ENCODE data around the gene GRPEL1. TPM values are rescaled to one million over a fixed set of nuclear protein-coding genes. Genes with fewer than 3 reads are reported as not detected.

The GRPEL1 gene
- total and polyA plus RNA-seq, 2 donors (not counting 1 experiment from before 2014, with no cell fraction given): 16.3 to 42.7 TPM

GRCh38 chr4:7101692-7102515, 34.0 kb upstream of the GRPEL1 start:
- no peaks in the 10 kb centered on the region for H3K36me3 ChIP-seq (ENCODE audit: control insufficient read depth, insufficient read depth, low read length)
- H3K9me3 ChIP-seq (ENCODE audit: control insufficient read depth, insufficient read depth, low read depth, low read length): no peaks in the 10 kb centered on the region
- DNase-seq (ENCODE audit: low read depth in 2 of 2): peak; percentile 60 to 61
- H3K4me3 ChIP-seq (replicated peaks in 1 of 4; ENCODE audit: control extremely low read depth in 1 of 4, insufficient read depth in 1 of 4, low read depth in 3 of 4, low read length in 4 of 4): peak overlapping the region; percentile 24 to 80 (median 53)
- no peak overlapping the region for H3K9ac ChIP-seq (ENCODE audit: insufficient read depth, low read length)
- H3K79me2 ChIP-seq (ENCODE audit: control insufficient read depth, insufficient read depth, low read length): no peaks in the 10 kb centered on the region
- no peaks in the 10 kb centered on the region for H4K20me1 ChIP-seq (ENCODE audit: control insufficient read depth, extremely low read depth, insufficient read depth, low read length)
- TF ChIP-seq CTCF (conservative IDR thresholded peaks at IDR 0.05 in 1 of 2, IDR thresholded peaks at IDR 0.05 in 1 of 2; ENCODE audit: low read depth in 1 of 2, low read length in 2 of 2): peak; percentile 60 to 73
- no peak for TF ChIP-seq EZH2 (IDR thresholded peaks at IDR 0.05; ENCODE audit: low read length, missing control alignments)
- peak overlapping the region; percentile 69 for H3K4me2 ChIP-seq (ENCODE audit: extremely low read depth, insufficient read depth, low read length)
- peaks cover 2% of the 10 kb centered on the region for H3K27me3 ChIP-seq (ENCODE audit: control insufficient read depth, insufficient read depth, low read length)
- peaks cover 11% of the 10 kb centered on the region for H3K4me1 ChIP-seq (ENCODE audit: control insufficient read depth, extremely low read depth, insufficient read depth, low read length)
- peak overlapping the region; percentile 90 for H2AFZ ChIP-seq (ENCODE audit: low read length)
- H3K27ac ChIP-seq (ENCODE audit: insufficient read depth, low read length): no peak overlapping the region

DNA sequence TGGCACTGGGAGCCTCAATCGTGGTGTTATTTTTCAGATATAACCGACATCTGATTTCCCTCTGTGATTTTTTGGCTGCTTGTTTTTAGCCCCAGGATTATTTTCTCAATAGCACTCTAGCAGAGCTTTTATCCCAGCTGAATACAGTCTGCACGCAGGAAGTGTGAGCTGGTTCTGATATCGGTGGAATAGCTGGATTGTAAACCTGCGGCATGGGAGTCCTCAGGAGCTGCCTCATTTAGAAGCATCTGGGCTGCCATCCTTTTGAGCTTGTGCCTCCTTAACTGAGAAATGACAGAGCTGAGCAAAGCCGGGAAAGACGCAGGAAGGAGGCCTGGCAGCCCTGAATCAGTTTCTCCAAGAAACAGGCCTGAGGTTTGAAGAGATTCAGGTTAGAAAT, 28.4 kb upstream of the GRPEL1 start:
- no peaks in the 10 kb centered on the region for H3K27me3 ChIP-seq (ENCODE audit: control insufficient read depth, insufficient read depth, low read length)
- no peak for DNase-seq (ENCODE audit: low read depth in 2 of 2)
- H3K27ac ChIP-seq (ENCODE audit: insufficient read depth, low read length): no peak overlapping the region
- H3K36me3 ChIP-seq (ENCODE audit: control insufficient read depth, insufficient read depth, low read length): no peaks in the 10 kb centered on the region
- H4K20me1 ChIP-seq (ENCODE audit: control insufficient read depth, extremely low read depth, insufficient read depth, low read length): no peaks in the 10 kb centered on the region
- H3K4me1 ChIP-seq (ENCODE audit: control insufficient read depth, extremely low read depth, insufficient read depth, low read length): no peaks in the 10 kb centered on the region
- H3K9me3 ChIP-seq (ENCODE audit: control insufficient read depth, insufficient read depth, low read depth, low read length): no peaks in the 10 kb centered on the region
- TF ChIP-seq EZH2 (IDR thresholded peaks at IDR 0.05; ENCODE audit: low read length, missing control alignments): no peak
- TF ChIP-seq CTCF (conservative IDR thresholded peaks at IDR 0.05 in 1 of 2, IDR thresholded peaks at IDR 0.05 in 1 of 2; ENCODE audit: low read depth in 1 of 2, low read length in 2 of 2): no peak
- no peak overlapping the region for H3K9ac ChIP-seq (ENCODE audit: insufficient read depth, low read length)
- H3K4me2 ChIP-seq (ENCODE audit: extremely low read depth, insufficient read depth, low read length): no peak overlapping the region
- no peak overlapping the region for H3K4me3 ChIP-seq (replicated peaks in 1 of 4; ENCODE audit: control extremely low read depth in 1 of 4, insufficient read depth in 1 of 4, low read depth in 3 of 4, low read length in 4 of 4)
- no peaks in the 10 kb centered on the region for H3K79me2 ChIP-seq (ENCODE audit: control insufficient read depth, insufficient read depth, low read length)
- H2AFZ ChIP-seq (ENCODE audit: low read length): no peak overlapping the region

- Histone ChIP-seq H3K4me1 (ENCODE audit: control insufficient read depth, extremely low read depth, insufficient read depth, low read length) (no peaks in the 10 kb centered on the region), H3K36me3 (ENCODE audit: control insufficient read depth, insufficient read depth, low read length) (no peaks in the 10 kb centered on the region), H3K4me2 (ENCODE audit: extremely low read depth, insufficient read depth, low read length) (no peak overlapping the region), H3K9ac (ENCODE audit: insufficient read depth, low read length) (no peak overlapping the region), H3K27me3 (ENCODE audit: control insufficient read depth, insufficient read depth, low read length) (no peaks in the 10 kb centered on the region), H4K20me1 (ENCODE audit: control insufficient read depth, extremely low read depth, insufficient read depth, low read length) (no peaks in the 10 kb centered on the region), H2AFZ (ENCODE audit: low read length) (no peak overlapping the region), H3K9me3 (ENCODE audit: control insufficient read depth, insufficient read depth, low read depth, low read length) (no peaks in the 10 kb centered on the region), H3K27ac (ENCODE audit: insufficient read depth, low read length) (no peak overlapping the region), H3K4me3 (replicated peaks in 1 of 4; ENCODE audit: control extremely low read depth in 1 of 4, insufficient read depth in 1 of 4, low read depth in 3 of 4, low read length in 4 of 4) (no peak overlapping the region), H3K79me2 (ENCODE audit: control insufficient read depth, insufficient read depth, low read length) (no peaks in the 10 kb centered on the region)
- TF ChIP-seq EZH2 (IDR thresholded peaks at IDR 0.05; ENCODE audit: low read length, missing control alignments) (no peak), CTCF (conservative IDR thresholded peaks at IDR 0.05 in 1 of 2, IDR thresholded peaks at IDR 0.05 in 1 of 2; ENCODE audit: low read depth in 1 of 2, low read length in 2 of 2) (no peak)
- no peak for DNase-seq (ENCODE audit: low read depth in 2 of 2)
Measured at GRCh38 chr4:7095611-7096155, 27.8 kb upstream of the GRPEL1 start.

All from fibroblast of lung (primary cell).